ENCODE measurements around the gene ITGB5. TPM values are rescaled to one million over a fixed set of nuclear protein-coding genes. Genes with fewer than 3 reads are reported as not detected.
A peak's percentile ranks its signal among the peaks of the same experiment; 100 is the strongest.
"Not testable (repeated sequence)": the region's sequence is repeated elsewhere in the genome, so short reads cannot be mapped to it uniquely, and the experiment has no call there.

Gene ITGB5
- total RNA-seq, 2 donors from 2014 or later = 0.61 to 1.1 TPM

DNA sequence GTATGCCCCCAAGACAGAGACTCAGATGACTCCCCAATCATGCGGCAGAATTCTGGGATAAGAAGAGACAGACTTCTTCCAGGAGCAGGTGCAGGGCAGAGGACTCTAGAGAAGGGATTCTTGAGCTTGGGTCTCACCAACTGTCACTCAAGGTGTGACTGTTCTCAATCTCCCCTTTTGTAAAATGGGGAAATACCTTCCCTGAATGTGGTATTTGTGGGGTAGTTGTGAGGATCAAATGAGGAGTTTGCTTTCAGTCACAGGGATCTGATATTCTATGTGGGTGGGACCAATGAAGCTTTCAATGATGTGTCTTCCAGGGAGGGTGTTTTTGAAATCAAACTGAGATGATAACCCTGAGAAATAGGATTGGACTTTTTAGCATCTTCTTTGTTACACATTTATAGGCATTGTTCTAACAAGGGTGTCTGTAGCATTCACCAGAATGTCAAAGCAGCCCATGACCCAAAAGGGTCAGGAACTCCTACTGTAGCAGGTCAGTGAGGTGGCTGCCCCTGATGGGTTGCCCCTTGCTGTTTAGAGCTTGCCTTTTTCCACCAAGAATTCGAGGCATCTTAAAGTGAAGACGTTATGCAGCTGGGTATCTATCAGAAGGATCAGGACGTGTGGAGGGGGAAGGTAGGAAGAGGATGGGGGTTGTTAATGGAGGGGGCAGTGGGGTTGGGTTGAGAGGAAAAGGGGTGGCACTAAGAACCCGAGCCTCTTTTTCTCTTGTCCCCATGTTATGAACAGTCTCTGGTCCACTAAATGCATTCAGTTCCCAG lies 128.1 kb downstream of the ITGB5 start:
- no peaks in the 10 kb centered on the region for H3K36me3 Mint-ChIP-seq (ENCODE audit: low read depth)
- H3K9me3 Mint-ChIP-seq = no peaks in the 10 kb centered on the region
- H3K27me3 Mint-ChIP-seq = no peaks in the 10 kb centered on the region
- no peak overlapping the region for H3K4me3 Mint-ChIP-seq
- peak; percentile 40 for ATAC-seq (replicated peaks)
- H3K27ac Mint-ChIP-seq = no peak overlapping the region
- no peaks in the 10 kb centered on the region for H3K4me1 Mint-ChIP-seq

DNA sequence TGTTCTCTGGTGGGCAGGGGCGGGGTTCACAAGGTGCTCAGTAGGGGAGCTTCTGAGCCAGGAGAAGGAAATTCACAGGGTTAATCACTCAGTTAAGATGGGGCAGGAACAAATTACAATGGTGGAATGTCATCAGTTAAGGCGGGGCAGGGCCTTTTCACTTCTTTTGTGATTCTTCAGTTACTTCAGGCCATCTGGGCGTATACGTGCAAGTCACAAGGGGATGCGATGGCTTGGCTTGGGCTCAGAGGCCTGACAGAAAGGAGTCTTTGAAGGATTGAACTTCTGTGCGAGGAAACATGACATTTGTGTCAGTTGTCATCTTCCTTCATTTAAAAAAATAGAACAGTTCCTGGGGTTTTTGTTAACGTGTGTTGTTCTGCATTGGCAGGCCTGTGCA lies 129.2 kb downstream of the ITGB5 start:
- not testable (repeated sequence) for H3K4me1 Mint-ChIP-seq
- peak overlapping the region; percentile 26 for H3K27ac Mint-ChIP-seq

DNA sequence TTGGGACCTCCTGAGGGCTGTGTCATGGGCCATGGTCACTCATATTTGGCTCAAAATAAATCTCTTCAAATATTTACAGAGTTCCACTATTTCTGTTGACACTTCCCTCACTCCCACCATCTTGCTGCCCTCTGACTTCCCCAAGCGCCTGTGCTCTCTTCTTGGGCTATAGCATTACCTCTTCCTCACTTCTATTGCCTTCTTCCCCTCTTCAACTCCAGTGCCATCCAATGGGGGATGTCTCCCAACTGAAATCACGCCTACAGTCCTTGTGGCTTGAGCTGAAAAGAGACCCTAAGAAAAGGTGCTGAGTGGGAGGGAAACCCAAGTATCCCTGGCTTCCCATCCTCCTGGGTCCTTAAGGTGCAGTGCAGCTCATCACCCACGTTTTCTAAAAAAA lies 135.1 kb downstream of the ITGB5 start:
- no peak overlapping the region for H3K27ac Mint-ChIP-seq
- H3K4me1 Mint-ChIP-seq = no peaks in the 10 kb centered on the region
- ATAC-seq (replicated peaks) = no peak
- H3K36me3 Mint-ChIP-seq (ENCODE audit: low read depth) = peaks cover 1% of the 10 kb centered on the region
- no peak overlapping the region for H3K4me3 Mint-ChIP-seq
- H3K9me3 Mint-ChIP-seq = no peaks in the 10 kb centered on the region
- no peaks in the 10 kb centered on the region for H3K27me3 Mint-ChIP-seq

More for the DNA sequence above, 129.2 kb downstream of the ITGB5 start:
- not testable (repeated sequence) for ATAC-seq (replicated peaks); H3K4me3 Mint-ChIP-seq; H3K36me3 Mint-ChIP-seq (ENCODE audit: low read depth); H3K27me3 Mint-ChIP-seq; H3K9me3 Mint-ChIP-seq

DNA sequence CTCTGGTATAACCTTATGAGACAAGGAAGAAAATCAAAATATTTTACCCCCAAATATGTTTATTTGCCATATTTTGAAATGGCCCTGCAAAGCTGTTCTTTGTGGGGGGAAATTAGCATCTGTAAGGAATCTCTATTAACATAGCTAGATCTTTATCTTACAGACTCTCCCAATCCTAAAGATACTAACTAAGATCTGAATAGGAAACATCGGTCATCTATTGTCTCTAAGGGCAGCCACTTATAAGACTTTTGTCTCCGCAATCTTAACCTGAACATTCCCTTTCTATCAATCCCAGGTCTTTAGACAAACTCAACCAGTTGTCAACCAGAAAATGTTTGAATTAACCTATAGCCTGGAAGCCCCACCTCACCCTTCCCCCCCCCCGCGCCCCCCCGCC lies 135.7 kb downstream of the ITGB5 start:
- Mint-ChIP-seq H3K4me3 (no peak overlapping the region), H3K27ac (no peak overlapping the region), H3K27me3 (no peaks in the 10 kb centered on the region), H3K36me3 (ENCODE audit: low read depth) (peaks cover 7% of the 10 kb centered on the region), H3K9me3 (no peaks in the 10 kb centered on the region), H3K4me1 (no peaks in the 10 kb centered on the region)
- ATAC-seq (replicated peaks) = no peak

DNA sequence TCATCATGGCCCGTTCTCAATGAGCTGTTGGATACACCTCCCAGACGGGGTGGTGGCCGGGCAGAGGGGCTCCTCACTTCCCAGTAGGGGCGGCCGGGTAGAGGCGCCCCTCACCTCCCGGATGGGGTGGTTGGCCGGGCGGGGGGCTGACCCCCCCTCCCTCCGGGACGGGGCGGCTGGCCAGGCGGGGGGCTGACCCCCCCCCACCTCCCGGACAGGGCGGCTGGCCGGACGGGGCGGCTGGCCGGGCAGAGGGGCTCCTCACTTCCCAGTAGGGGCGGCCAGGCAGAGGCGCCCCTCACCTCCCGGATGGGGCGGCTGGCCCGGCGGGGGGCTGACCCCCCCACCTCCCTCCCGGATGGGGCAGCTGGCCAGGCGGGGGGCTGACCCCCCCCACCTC lies 137.3 kb downstream of the ITGB5 start:
- not testable (repeated sequence) for H3K27ac Mint-ChIP-seq; H3K4me3 Mint-ChIP-seq; H3K4me1 Mint-ChIP-seq; ATAC-seq (replicated peaks); H3K27me3 Mint-ChIP-seq; H3K9me3 Mint-ChIP-seq
- peaks cover 23% of the 10 kb centered on the region for H3K36me3 Mint-ChIP-seq (ENCODE audit: low read depth)

DNA sequence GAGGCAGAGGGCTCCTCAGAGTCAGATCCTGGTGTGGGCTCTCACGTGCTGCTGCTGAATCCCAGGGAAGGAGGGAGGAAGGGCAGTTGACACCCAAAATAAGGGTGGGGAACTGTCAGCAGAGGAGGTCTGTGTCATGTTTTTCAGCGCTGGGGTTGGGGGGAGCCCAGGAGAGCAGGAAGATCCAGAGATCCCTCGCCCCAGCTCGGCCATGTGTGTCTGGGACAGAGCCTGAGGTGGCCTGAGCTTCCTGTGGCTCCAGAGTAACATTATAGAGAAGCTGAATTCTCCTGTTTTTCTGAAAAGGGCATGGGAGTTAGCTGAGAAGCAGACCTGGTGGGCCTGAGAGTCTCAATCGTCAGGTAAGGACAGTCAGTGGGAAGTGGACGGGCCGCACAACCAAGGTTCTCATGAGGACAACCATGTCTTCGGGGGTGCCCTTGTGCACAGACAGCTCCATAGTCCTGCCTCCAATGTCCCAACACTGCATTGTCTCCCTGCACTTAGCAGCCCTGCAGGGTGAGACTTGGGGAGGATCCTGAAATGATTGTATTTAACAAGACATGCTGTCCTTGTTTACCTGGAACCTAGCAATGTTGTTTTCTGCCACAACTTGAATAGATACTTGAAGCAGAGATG lies 138.5 kb downstream of the ITGB5 start:
- H3K9me3 Mint-ChIP-seq = no peaks in the 10 kb centered on the region
- no peak overlapping the region for H3K4me3 Mint-ChIP-seq
- no peaks in the 10 kb centered on the region for H3K4me1 Mint-ChIP-seq
- no peak overlapping the region for H3K27ac Mint-ChIP-seq
- ATAC-seq (replicated peaks) = no peak
- no peaks in the 10 kb centered on the region for H3K27me3 Mint-ChIP-seq
- H3K36me3 Mint-ChIP-seq (ENCODE audit: low read depth) = peaks cover 35% of the 10 kb centered on the region

DNA sequence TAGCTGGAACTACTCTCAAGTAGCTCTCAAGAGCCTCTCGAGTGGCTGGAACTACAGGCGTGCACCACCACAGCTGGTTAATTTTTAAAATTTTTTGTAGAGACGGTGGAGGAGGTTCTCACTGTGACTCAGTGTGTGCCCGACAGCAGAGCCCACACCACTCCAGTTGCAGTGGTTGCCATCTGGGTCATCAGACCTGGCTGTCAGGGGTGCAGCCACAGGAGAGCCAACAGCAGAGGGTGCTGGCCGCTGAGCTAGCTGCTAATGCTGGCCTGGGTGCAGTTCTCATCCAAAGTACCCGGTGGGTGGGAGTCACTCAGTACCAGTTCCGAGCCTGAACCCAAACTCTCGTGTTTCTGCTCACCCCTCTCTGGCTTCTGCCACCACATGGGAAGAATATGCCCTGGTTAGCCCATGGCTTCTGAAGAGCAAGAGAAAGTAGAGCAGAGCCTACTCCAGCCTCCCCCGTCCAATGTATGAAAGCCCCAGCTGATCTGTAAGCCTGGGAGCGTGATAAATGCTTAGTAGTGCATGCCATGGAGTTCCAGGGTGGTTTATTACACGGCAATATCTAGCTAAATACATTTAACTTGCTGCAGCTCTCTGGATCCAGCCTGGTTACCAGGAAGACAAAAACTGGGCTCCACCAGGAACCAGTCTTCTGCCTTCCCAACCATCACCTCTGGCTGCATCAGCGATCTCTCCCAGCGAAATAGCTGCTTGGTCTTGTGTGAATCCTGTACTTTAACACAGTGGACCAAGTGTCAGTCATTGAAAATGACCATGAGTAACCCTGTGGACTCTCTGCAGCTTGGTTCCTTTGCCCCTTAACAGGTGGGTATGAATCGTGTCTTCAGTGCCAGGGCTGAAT lies 139.8 kb downstream of the ITGB5 start:
- Mint-ChIP-seq H3K27ac (no peak overlapping the region), H3K27me3 (no peaks in the 10 kb centered on the region), H3K4me1 (no peaks in the 10 kb centered on the region), H3K4me3 (no peak overlapping the region), H3K9me3 (no peaks in the 10 kb centered on the region), H3K36me3 (ENCODE audit: low read depth) (peaks cover 48% of the 10 kb centered on the region)
- no peak for ATAC-seq (replicated peaks)

DNA sequence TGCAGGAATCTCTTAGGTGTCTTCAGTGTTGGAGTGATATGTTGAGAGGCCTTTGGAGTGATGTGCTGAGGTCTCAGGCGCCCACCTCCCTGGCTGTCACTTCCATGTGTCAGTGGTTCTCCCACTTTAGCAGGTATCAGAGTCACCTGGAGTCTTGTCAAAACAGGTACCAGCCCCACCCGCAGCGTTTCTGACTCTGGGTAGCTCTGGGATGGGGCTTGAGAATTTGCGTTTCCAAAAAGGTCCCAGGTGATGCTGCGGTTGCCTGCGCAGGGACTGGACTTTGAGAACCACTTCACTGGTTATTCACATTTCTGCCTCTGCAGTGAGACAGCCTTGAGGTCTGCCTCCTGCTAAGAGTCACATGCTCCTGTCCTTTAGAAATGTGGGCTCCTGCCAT lies 141.4 kb downstream of the ITGB5 start:
- Mint-ChIP-seq H3K9me3 (no peaks in the 10 kb centered on the region), H3K27me3 (no peaks in the 10 kb centered on the region), H3K27ac (no peak overlapping the region), H3K36me3 (ENCODE audit: low read depth) (peaks cover 64% of the 10 kb centered on the region), H3K4me3 (no peak overlapping the region), H3K4me1 (peaks cover 4% of the 10 kb centered on the region)
- ATAC-seq (replicated peaks) = no peak

DNA sequence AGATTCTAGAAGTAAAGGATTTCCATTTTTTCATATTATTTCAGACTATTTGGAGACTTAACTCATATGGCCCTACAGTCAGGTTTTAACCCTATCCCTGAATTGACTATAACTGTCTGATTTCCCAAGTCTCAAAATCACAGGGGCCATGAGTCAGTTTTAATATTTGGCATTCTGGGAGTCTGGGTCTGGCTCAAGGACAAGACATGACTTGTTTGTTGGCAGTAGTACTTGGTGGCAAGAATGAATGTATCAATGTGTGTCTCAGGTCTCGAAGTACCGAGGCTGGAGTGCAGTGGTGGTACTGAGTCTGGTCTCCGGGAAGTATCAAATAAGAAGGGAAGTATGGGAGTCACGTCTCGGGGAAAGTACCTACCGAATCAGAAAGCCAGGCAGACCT lies 146.1 kb downstream of the ITGB5 start:
- no peaks in the 10 kb centered on the region for H3K27me3 Mint-ChIP-seq
- peaks cover 13% of the 10 kb centered on the region for H3K4me1 Mint-ChIP-seq
- H3K36me3 Mint-ChIP-seq (ENCODE audit: low read depth) = peaks cover 99% of the 10 kb centered on the region
- no peak overlapping the region for H3K4me3 Mint-ChIP-seq
- H3K27ac Mint-ChIP-seq = peak overlapping the region; percentile 66
- H3K9me3 Mint-ChIP-seq = no peaks in the 10 kb centered on the region
- ATAC-seq (replicated peaks) = no peak

DNA sequence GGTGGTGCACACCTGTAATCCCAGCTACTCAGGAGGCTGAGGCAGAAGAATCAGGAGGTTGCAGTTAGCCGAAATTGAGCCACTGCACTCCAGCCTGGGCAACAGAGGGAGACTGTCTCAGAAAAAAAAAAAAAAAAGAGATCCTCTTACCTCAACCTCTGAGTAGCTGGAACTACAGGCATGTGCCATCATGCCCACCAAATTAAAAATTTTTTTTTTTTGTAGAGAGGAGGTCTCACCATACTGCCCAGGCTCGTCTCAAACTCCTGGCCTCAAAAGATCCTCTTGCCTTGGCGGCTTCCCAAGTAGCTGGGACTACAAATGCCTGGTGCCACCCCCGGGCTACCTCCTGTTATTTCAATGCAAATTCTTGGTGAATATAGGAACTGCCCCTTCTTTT lies 155.4 kb downstream of the ITGB5 start:
- no peak for ATAC-seq (replicated peaks)
- Mint-ChIP-seq H3K27ac (no peak overlapping the region), H3K27me3 (peaks cover 5% of the 10 kb centered on the region), H3K4me3 (peak overlapping the region; percentile 99), H3K9me3 (peaks cover 4% of the 10 kb centered on the region), H3K4me1 (peaks cover 13% of the 10 kb centered on the region), H3K36me3 (ENCODE audit: low read depth) (peaks cover 61% of the 10 kb centered on the region)

DNA sequence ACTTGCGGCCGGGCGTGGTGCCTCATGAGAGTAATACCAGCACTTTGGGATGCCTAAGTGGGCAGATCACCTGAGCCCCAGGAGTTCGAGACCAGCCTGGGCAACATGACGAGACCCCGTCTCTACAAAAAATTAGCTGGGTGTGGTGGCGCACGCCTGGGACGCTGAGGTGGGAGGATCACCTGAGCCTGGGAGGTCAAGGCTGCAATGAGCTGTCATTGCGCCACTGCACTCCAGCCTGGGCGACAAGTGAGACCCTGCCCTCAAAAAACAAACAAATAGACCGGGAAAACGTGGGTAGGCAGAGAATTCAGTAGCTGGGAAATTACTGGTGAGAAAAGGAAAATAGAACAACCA lies 156.2 kb downstream of the ITGB5 start:
- peaks cover 54% of the 10 kb centered on the region for H3K36me3 Mint-ChIP-seq (ENCODE audit: low read depth)
- peak overlapping the region; percentile 99 for H3K27ac Mint-ChIP-seq
- H3K27me3 Mint-ChIP-seq = peaks cover 10% of the 10 kb centered on the region
- H3K4me1 Mint-ChIP-seq = peaks cover 13% of the 10 kb centered on the region
- H3K9me3 Mint-ChIP-seq = peaks cover 4% of the 10 kb centered on the region
- peak overlapping the region; percentile 99 for H3K4me3 Mint-ChIP-seq
- no peak for ATAC-seq (replicated peaks)

DNA sequence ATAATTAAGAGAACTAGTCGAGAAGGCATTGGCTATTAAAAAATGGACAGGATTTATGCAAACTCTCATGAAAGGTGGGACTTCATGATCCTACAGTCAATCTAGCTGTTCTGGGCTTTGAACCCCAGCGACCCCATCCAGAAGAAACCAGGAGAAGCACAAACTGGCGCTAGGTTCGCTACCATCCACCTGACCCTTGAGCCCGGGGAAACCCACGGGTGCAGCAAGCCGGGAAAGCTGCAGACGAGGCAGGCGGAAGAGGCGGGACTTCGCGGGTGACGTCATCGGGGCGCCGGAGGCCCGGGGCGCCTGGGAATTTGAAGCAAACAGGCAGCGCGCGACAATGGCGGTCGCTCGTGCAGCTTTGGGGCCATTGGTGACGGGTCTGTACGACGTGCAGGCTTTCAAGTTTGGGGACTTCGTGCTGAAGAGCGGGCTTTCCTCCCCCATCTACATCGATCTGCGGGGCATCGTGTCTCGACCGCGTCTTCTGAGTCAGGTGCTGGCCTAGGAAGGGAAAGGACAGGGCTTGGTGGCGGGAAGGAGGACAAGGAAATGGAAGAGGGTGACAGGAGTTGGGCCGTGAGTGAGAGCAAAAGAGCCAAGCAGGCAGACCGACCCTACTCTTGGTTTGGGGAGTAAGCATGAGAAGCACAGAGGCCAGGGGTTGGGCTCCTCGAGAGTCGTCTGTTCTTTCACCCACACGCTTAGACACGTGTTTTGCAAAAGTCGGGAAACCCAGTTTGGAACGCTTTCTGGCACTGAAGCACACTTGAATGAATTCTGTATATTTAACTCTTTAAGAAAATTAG lies 156.8 kb downstream of the ITGB5 start, which contains the start of gene UMPS:
UMPS (plus strand) TSS at position 324 of the 812 bp plus-strand sequence; CDS start at position 344, 20 bp downstream.
- peak; percentile 99 for ATAC-seq (replicated peaks)
- Mint-ChIP-seq H3K27ac (peak within 1 kb of the TSS; percentile 99), H3K36me3 (ENCODE audit: low read depth) (peaks cover 48% of the 10 kb centered on the region), H3K9me3 (peaks cover 4% of the 10 kb centered on the region), H3K27me3 (peaks cover 16% of the 10 kb centered on the region), H3K4me3 (peak within 1 kb of the TSS; percentile 99), H3K4me1 (peaks cover 13% of the 10 kb centered on the region)

DNA sequence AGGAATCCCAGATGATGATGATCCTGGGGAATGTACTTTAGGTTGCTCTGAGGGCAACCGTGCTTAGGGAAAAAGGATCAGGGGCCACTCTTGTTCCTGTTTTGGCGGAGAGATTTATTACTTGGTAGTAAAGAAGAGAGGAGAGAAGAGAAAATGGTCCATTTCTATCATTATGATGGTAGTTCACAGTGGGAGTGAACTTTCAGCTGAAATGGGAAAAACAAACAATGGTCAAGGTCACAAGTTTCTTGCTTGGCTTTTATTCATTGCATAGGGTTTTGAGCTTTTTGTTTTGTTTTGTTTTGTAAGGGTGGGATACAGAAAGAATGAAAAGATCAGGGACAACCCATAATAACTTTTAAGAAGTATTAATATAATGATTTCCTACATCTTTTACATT lies 164.6 kb downstream of the ITGB5 start:
- H3K4me1 Mint-ChIP-seq = no peaks in the 10 kb centered on the region
- no peak overlapping the region for H3K27ac Mint-ChIP-seq
- H3K36me3 Mint-ChIP-seq (ENCODE audit: low read depth) = no peaks in the 10 kb centered on the region
- no peak overlapping the region for H3K4me3 Mint-ChIP-seq
- no peak for ATAC-seq (replicated peaks)
- H3K27me3 Mint-ChIP-seq = peaks cover 49% of the 10 kb centered on the region
- H3K9me3 Mint-ChIP-seq = no peaks in the 10 kb centered on the region

All from activated T-helper 17 cell treated with anti-CD3 and anti-CD28 coated beads, Interleukin-2, amount 50 U/mL, for 72 hours (primary cell).